NK-92 treated with Interleukin-12 subunit alpha and Interleukin-12 subunit beta, amount 100 ng/mL, for 24 hours (cell line): Measurements from ENCODE around the gene RPL18A.
A peak's percentile ranks its signal among the peaks of the same experiment; 100 is the strongest.

Experiments
- DNase-seq: peaks from one replicate; lab custom pipeline; 2025; lab: John Stamatoyannopoulos, UW

RPL18A gene

DNA sequence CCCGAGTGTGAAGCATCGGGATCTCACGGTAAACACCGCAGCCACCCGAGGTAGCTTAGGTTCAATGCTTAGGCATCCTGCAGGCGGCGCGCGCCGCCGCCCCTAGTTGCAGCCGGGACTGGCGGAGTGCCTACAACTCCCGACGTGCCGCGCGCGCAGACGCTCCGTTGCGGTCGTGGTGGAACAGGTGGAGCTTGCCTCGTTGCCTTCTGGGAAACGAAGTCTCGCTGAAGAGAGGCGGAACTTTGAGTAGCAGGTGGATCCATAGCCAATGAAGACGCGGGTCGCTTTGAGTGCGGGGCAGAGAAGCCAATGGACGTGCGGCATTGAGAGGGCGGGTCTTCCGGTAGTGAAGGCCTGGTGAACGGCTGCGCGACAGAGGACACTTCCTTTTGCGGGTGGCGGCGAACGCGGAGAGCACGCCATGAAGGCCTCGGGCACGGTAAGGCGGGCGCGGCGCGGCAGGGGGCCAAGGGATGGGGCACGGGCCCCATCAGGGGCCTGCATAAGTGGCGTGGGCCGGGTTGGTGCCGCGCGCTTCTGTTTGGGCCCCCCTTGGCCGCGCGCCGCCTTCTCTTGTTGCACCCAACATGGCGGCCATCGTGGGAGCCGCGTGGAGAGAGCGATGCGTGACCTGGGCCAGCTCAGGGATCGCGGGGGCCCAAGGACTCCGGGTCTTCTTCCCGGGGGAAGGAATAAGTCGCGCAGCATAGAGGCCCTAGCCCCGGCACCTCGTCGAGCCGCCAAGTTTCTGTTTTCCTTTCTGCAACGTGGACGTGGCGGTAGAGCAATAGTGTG lies at the start of gene RPL18A:
RPL18A (plus strand) TSS at position 378 of the 798 bp plus-strand sequence; CDS start at position 425, 47 bp downstream.
- peak; percentile 100 for DNase-seq

DNA sequence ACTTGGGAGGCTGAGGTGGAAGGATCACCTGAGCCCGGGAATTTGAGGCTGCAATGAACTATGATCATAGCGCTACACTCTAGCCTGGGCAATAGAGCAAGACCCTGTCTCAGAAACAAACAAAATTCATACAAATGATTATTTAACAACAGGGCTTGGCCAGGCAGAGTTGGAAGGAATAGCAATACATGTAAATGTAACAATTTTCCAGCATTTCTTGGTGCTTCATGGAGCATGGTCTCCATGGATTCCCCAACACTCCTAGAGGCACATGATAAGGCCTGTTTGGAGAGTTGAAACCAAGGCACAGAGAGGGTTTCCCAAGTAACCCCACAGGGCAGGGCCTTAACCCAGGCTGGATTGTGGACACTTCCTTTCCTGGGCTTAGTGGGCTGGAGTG lies 48.6 kb upstream of the RPL18A start:
- no peak for DNase-seq

DNA sequence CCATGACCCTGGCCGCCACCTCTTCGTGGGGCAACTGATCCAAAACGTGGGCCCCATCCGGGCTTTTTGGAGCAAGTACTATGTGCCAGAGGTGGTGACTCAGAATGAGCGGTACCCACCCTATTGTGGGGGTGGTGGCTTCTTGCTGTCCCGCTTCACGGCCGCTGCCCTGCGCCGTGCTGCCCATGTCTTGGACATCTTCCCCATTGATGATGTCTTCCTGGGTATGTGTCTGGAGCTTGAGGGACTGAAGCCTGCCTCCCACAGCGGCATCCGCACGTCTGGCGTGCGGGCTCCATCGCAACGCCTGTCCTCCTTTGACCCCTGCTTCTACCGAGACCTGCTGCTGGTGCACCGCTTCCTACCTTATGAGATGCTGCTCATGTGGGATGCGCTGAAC lies 48.0 kb upstream of the RPL18A start:
- no peak for DNase-seq

DNA sequence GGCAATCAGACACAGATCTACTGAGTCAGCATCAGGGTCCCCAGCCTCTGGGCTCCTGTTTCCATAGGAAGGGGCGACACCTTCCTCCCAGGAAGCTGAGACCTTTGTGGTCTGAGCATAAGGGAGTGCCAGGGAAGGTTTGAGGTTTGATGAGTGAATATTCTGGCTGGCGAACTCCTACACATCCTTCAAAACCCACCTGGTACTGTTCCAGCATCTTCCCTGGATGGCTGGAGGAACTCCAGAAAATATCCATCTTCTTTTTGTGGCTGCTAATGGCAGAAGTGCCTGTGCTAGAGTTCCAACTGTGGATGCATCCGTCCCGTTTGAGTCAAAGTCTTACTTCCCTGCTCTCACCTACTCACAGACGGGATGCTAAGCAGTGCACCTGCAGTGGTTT lies 47.6 kb upstream of the RPL18A start:
- no peak for DNase-seq

DNA sequence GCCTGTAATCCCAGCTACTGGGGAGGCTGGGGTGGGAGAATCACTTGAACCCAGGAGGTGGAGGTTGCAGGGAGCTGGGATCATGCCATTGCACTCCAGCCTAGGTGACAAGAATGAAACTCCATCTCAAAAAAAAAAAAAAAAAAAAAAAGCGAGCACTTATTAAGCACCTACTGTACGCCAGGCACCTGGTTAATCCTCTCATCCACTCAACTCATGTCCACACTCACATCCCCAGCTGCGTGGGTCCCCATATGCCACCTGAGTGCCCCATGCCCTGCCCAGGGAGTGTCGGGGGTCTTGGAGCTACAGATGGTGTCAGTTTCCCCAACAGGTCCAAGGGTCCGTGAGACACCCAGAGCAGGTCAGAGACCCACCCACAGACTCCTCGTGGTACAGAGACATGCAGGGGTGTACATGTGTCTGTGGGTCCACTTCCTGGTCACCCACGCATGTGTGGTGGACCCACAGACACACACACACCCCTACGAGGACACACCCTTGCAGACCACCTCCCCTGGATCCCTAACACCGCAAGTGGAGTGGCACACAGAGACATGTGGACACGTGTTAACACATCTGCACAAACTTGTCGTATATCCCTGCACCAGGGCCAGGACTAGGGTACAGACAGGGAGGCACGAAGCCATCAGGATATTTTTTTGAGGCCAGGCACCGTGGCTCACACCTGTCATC lies 41.9 kb upstream of the RPL18A start:
- no peak for DNase-seq

DNA sequence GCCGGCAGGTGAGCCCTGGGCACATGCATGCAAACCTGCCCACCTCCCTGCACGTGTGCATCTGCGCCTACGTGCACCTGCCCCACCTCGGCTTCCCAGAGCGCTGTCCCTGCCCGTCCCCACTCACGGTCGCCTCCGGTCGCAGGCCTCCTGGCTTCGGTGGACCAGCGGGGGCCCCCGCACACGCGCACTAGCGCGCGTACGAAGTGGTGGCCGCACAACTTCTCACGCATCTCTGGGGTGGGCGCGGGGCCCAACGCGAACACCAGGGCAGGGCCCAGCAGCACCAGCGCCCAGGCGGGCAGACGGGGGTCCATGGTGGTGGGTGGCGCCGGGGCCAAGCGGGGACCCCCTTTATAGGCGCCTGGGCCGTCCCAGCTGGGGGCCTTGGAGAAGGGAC lies 38.5 kb upstream of the RPL18A start, which contains the start of gene INSL3:
INSL3 (minus strand) TSS at position 330 of the 400 bp plus-strand sequence; CDS start at position 317, 13 bp downstream.
- DNase-seq: no peak

DNA sequence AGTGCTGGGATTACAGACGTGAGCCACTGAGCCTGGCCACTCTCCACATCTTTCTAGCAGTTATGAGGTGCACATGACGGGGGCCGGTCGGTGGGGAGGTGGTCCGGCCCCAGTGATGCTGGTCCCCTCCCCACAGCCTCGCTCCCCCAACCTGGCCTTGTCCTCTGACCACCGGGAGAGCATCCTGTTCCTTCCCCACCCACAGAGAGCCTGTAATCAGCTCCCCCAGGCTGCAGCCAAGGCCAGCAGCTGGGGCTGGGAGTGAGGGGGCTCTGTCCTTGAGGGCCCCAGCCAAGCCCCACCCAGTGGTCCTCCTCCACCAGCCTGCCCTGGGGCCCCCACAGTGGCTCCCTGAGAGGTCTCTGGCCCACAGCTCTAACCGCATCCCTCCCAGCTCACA lies 35.4 kb upstream of the RPL18A start:
- DNase-seq: no peak

DNA sequence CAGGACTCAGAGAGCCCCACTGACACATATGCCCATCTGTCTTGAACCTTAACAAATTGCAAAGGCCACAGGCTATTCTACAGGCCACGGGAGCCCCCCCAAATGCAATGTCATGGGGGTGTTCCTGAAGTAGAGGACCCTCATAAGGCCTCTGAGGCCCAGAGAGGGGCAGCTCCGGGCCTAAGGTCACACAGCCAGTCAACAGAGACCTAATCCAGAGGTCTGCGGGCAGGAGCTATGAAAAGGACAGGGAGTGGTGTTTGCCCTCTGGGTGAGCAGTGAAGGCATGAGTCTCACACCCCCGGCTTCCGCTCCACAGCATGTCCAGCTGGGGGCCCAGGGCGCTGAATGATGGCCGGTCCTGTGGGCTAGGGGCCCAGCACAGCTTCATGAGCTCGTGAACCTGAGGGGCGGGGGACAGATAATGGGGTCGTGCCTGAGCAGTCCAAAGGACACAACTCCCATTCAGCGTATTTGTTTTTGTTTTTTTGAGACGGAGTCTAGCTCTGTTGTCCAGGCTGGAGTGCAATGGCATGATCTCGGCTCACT lies 33.1 kb upstream of the RPL18A start:
- no peak for DNase-seq

DNA sequence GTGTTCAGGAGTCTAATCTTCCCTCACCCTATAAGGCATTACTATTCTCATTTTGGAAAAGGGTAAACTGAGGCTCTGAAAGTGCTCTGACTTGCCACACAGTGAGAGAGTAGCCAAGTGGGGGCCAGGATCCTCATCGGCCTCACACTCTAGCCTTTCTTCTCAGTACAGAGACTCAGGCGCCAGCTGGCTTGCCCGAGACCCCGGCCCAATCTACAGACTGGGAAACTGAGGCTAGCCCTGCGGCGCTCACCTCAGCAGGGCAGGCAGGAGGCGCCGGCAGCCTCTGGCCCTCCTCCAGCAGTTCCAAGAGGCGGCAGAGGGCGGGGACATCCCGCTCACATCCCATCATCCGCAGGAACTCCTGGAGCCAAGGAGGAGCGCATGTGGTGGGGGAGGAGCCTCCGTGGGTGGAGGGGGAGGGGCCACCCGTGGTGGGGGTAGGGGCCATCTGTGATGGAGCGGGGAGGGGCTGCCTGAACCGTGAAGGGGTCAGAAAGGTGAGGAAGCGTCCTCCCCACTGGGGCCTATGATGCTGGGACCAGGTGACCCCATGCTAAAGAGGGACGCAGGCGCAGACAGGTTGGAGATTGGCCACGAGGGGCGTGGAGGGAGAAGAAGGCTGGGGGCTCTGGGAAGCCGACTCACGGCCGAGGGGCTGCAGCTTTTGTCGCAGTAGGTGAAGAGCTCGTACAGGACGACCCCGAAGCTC lies 29.7 kb upstream of the RPL18A start:
- no peak for DNase-seq

DNA sequence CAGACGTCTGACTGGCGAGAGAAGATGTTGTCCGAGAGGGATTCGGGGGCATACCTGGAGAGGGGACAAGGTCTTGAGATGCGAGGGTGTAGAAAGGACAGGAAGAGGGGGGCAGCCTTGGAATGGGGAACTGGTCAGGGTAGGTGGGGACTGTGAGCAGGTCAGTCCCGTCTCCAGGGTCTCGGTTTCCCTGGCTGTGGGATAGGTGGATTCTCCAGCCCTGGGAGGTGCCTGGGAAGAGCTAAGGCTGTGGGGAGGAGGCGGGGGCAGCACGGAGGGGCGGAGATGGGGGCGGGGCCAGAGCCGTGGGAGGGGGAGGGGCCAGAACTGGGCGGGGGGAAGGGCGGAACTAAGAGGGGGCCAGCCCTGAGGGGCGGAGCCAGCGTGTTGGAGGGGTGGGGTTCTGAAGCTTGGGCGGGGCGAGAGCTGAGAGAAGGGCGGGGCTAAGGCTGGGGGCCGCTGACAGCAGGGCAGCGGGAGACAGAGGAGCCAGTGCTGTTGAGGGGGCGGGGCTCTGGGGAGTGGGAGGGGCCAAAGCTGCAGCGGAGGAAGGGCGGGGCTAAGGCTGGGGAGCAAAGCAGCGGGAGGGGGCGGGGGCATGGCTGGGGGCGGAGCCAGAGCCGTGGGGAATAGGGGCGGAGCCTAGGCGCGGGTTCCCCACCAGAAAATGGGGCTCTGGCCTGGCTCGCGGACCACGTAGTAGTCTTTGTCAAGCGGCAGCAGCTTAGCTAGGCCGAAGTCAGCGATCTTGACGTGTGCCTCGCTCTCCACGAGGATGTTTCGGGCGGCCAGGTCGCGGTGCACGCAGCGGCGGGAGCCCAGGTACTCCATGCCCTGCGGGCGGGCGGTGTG lies 28.9 kb upstream of the RPL18A start:
- DNase-seq: no peak

DNA sequence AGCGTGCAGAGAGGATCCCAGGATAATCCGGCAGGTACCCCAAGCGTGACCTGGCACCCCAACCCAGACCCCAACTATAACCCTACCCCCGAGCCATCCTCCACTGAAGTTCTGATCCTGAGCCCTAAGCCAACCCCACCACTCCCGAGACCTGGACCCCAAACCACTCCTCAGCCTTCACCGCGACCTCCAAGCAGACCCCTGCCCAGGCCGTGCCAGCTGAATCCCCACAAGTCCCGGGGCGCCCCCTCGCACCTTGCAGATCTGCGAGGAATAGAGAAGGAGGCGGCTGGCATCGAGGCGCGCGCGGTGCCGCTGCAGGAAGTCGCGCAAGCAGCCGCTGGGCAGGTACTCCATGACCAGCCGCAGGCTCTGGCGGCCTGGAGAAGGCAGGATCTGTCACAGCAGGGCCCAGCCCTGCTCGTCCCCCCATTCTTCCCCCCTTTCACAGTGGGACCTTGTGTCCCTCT lies 28.3 kb upstream of the RPL18A start:
- no peak for DNase-seq

DNA sequence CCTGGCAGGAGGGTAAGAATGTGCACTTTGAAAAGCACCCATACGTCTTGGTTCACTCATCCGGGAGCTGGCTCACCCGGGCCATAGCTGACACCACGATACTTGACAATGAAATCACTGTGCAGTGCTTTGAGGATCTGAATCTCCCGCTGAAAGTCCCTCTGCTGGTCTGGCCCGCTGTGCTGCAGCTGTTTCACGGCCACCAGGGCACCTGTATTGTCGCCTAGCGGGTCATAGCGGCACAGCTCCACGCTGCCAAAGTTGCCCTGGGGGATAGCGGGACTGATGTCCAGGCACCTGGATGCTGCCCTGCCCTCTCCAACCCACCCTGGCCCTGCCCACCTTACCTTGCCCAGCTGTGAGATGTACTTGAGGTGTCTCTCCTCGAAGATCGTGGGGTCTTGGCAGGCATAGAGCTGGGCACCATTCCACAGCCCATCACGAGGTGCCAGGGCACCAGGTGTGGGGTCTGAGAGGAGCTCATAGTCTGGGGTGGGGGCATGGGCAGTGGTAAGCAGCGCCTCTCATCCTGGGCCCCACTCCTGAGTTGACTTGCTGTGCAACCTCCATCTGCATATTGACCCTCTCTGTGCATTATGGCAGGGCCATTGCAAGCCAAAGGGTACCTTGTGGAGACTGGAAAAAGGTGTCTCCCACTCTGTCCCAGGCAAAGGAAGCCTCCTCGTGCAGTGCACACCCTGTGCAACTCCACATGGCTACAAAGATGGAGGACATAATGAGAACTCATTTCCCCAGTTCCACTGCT lies 27.1 kb upstream of the RPL18A start:
- DNase-seq: no peak

DNA sequence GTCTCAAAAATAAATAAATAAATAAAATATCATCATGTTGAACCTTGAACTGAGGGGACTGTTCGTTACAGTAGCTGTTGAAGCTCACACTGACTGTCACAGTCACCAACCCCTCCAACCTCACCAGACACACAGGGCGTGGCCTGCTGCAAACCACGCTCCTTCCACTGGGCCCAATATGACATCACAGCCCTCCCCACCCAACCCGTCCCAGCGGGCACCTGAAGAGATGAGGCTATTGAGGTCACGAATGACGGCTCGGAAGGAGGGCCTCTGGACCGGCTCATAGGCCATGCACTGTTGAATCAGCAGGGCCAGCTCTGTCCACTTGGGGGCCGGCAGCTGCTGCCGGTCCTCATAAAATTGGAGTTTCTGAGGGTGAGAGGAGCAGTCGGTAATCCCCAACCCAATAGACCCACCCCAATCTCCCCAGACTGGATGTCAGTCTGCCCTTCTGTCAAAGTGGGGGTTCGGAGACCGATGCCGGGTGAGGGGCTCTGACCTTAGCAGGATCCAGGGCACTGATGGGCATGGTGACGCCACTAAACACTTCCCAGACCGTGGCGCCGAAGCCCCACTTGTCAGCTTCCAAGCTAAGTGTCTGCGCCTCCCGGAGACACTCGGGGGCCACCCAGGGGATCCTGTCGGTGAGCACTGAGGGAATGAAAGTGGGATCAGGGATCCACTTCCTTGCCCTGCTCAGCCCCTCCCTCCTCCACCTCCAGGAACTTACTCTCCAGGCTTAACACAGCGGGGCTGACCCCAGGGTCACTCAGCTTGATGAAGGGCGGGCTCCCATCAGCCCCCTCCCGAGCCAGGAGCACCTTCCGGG lies 25.1 kb upstream of the RPL18A start:
- DNase-seq: no peak

DNA sequence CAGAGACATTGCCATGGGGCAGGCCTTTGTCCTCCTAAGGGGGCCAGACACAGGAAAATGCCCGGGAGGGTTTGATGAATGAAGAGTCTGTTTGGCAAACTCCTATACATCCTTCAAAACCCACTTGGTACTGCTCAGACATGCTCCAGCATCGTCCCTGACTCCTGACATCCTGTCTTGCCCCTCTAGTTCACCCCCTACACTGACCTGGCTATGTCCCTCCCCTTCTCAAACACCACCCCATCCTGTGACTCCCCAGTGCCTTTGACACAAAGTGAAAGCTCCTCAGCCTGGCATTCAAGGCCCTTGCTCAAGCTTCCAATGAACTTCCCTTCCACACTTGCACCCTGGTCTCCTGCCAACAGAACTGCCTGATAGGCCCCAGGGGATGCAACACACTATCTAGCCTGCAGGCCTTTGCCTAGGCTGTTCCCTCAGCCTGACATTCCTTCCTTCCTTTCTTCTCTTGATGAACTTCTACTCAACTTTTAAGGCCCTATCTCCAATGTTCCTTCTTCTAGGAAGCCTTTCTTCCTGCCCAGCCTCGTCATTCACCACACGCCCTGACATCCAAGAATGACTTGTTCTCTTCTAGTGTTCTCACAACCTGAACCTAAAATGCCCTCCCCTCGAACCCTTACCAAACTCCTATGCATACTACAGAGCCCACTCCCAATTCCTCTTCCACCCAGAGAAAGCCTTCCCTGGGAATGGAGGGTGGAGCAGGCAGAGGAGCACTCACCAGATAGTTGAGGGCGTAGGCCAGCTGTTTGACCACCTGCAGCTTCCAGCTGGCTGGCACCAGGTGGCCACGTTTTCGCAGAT lies 24.3 kb upstream of the RPL18A start:
- no peak for DNase-seq

DNA sequence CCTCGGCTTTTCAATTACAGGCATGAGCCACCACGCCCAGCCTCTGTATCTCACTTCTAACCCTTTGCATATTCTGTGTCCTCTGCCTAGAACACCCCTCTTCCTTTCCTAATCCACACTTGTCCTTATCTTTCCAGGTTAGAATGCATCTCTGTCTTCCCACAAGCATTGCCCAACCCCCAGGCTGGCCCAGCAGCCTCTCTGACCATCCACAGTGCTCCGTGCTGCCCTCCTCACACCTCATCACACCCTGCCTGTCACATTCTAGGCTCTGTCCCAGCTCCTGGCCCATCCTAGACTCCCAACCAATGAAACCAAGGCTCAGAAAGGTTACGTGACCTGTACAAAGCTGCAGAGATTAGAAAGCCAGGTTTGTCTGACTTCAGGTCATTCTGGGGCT lies 23.2 kb upstream of the RPL18A start:
- DNase-seq: no peak

DNA sequence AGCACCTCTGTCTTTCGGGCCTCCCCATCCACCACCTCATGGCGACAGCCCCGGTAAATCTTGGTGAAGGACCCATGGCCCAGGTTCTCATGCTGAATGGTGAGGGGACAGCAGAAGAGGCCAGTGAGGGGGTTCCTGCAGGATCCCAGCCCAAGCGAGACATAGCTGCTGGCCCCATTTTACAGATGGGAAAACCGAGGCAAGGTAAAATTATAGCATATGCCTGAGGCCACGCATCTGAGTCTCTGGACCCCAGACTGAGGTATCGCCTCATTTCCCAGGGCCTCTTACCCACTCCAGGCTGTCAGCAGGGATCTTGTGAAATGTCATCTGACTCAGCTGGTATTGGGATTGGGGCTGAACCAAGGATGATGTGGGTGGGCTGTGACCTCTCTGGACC lies 21.7 kb upstream of the RPL18A start:
- no peak for DNase-seq

DNA sequence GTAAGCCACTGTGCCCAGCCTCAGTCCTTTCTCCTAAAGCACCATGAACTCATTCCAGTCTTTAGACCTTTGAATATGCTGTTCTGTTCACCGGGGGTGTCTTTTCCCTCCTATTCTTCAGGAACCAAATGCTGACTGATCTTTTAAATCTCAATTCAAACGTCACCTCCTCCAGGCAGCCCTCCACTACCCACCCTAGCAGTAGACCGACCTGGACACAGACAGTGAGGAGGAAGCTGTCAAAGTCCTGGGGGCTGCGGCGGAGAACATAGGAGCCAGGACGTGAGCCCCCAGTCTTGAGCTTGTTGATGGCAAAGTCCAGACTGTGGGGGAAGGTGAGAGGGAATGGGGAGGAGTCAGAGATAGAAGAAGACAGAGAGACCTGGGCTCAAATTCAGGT lies 19.7 kb upstream of the RPL18A start:
- DNase-seq: no peak

DNA sequence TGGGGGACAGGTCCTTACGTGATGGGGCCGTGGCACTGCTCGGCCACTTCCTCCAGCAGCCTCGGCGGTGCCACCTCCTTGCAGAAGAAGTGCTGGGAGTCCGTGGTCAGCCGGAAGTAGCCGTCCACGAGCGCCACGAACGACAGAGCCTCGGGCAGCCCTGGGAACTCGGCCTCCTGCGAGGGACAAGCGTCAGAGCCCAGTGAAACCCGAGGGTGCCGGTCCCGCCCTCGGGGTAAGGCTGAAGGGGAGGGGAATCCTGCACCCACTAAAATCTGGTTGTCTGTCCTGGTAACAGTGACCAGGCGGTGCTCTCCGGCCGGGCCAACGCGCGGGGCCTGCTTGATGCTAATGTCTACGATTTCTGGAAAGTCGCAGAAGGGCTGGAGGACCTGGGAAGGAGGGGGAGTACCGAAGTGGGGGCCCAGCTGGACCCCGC lies 18.3 kb upstream of the RPL18A start:
- no peak for DNase-seq
